ENCODE measurements around the gene ANKRD13A. TPM values are rescaled to one million over a fixed set of nuclear protein-coding genes. Genes with fewer than 3 reads are reported as not detected.

The ANKRD13A gene
- total and polyA plus RNA-seq, 2 donors (not counting 3 experiments of a cell fraction or from before 2014, with no cell fraction given), result 37.0 to 43.9 TPM

GRCh38 chr12:109999983-110000505 is 814 bp downstream of the ANKRD13A start:
- Histone ChIP-seq H3K9ac (replicated peaks; ENCODE audit: extremely low read depth, insufficient read depth, low read length) (peak overlapping the region; percentile 98), H3K36me3 (ENCODE audit: control insufficient read depth in 2 of 2, extremely low read depth in 1 of 2, insufficient read depth in 2 of 2, low read length in 2 of 2) (no peaks in the 10 kb centered on the region), H3K9me1 (replicated peaks; ENCODE audit: control insufficient read depth, extremely low read depth, insufficient read depth, low read length) (no peaks in the 10 kb centered on the region), H2AFZ (ENCODE audit: low read depth, low read length) (peak overlapping the region; percentile 99), H3K27me3 (ENCODE audit: control insufficient read depth in 2 of 2, insufficient read depth in 2 of 2, low read length in 2 of 2) (no peaks in the 10 kb centered on the region), H3K27ac (ENCODE audit: insufficient read depth, low read depth, low read length) (no peak overlapping the region), H4K20me1 (replicated peaks; ENCODE audit: control insufficient read depth, extremely low read depth, insufficient read depth, low read length) (no peaks in the 10 kb centered on the region), H3K9me3 (replicated peaks; ENCODE audit: control insufficient read depth, insufficient read depth, low read length) (no peaks in the 10 kb centered on the region), H3K4me1 (ENCODE audit: control insufficient read depth, extremely low read depth, insufficient read depth, low read length) (peaks cover 18% of the 10 kb centered on the region), H3K4me2 (ENCODE audit: insufficient read depth, low read length) (peak overlapping the region; percentile 89), H3K79me2 (ENCODE audit: control insufficient read depth, insufficient read depth, low read length) (peaks cover 11% of the 10 kb centered on the region), H3K4me3 (replicated peaks in 1 of 3; ENCODE audit: insufficient read depth in 1 of 3, low read depth in 1 of 3, low read length in 3 of 3) (peak overlapping the region; percentile 31 to 65 (median 64))
- dilution Hi-C loops (cut with MboI; ENCODE audit: extremely low pct_ligation_motif_present, low sequenced_read_pairs), result no loop called here
- POLR2A ChIA-PET, result no interaction called here
- CTCF ChIA-PET, result interaction anchor here (1.3 kb wide), 1 partner anchor 25 kb away, joined by 5 read pairs; no protein-coding TSS in a partner anchor
- intact Hi-C loops (cut with micrococcal nuclease), result loop anchor here (1.0 to 5.0 kb wide), 3 partner anchors 24 to 53 kb away; no protein-coding TSS in a partner anchor
- peak; percentile 58 for FAIRE-seq
- peak; percentile 43 for DNase-seq (ENCODE audit: low read depth, low spot score)
- TSS peak; percentile 41 for BruUV-seq (replicated peaks)
- no peak for TF ChIP-seq FOS (IDR thresholded peaks at IDR 0.05; ENCODE audit: borderline replicate concordance, insufficient read depth, low read length)
- no peak for TF ChIP-seq MYC (IDR thresholded peaks at IDR 0.05; ENCODE audit: low read depth, low read length)
- no peak for TF ChIP-seq EZH2 (IDR thresholded peaks at IDR 0.05; ENCODE audit: borderline replicate concordance, low read depth, low read length, severe bottlenecking)
- no peak for TF ChIP-seq POLR2AphosphoS5 (IDR thresholded peaks at IDR 0.05; ENCODE audit: insufficient read depth, low read depth, low read length)
- no peak for TF ChIP-seq CTCF (IDR thresholded peaks at IDR 0.05; ENCODE audit: extremely low read depth in 1 of 2, insufficient read depth in 1 of 2, low read depth in 1 of 2, low read length in 2 of 2)
- TF ChIP-seq GATA2 (IDR thresholded peaks at IDR 0.05; ENCODE audit: insufficient read depth, insufficient read length, low read depth, low read length), result no peak
- TF ChIP-seq POLR2A (IDR thresholded peaks at IDR 0.05; ENCODE audit: low read depth, low read length), result no peak
- TF ChIP-seq JUN (IDR thresholded peaks at IDR 0.05; ENCODE audit: borderline replicate concordance, insufficient read depth, insufficient read length, low read depth), result no peak
- TF ChIP-seq MAX (IDR thresholded peaks at IDR 0.05; ENCODE audit: insufficient read depth, insufficient read length), result no peak
